HG03025 (cell line): ENCODE results near the gene HS3ST3A1.
"Not testable (repeated sequence)": the region's sequence is repeated elsewhere in the genome, so short reads cannot be mapped to it uniquely, and the experiment has no call there.

Experiments used
- ATAC-seq: cut with Tn5 transposase; IDR thresholded peaks from one replicate; pipeline ENCODE4 v1.9.1; 2021; ENCODE audit warnings: mild to moderate bottlenecking, moderate library complexity; ENCODE audit not compliant: unreplicated experiment, low FRiP score

Gene HS3ST3A1

GRCh38 chr17:13576661-13577526, 24.8 kb downstream of the HS3ST3A1 start:
- ATAC-seq: no peak

DNA sequence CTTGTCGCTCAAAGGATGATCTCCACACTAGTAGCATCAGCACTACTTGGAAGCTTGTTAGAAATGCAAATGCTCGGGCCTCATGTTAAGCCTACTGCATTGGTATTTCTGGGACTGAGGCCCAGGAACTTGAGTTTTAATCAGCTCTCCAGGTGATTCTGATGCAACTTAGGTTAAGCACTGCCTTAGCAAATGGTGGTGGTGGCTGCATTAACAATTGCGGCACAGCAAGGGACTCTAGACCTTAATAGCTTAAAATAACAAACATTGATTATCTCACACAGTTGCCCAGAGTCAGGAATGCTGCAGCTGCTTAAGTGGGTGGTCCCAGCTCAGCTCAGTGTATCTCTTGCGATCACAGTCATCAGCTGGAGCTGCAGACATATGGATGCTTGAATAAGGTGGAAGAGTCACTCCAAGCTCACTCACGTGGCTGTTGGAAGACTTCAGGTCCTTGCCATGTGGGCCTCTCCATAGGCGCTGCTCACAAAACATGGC, 25.8 kb downstream of the HS3ST3A1 start:
- ATAC-seq: no peak

GRCh38 chr17:13575466-13575865, 26.3 kb downstream of the HS3ST3A1 start:
- ATAC-seq: no peak

DNA sequence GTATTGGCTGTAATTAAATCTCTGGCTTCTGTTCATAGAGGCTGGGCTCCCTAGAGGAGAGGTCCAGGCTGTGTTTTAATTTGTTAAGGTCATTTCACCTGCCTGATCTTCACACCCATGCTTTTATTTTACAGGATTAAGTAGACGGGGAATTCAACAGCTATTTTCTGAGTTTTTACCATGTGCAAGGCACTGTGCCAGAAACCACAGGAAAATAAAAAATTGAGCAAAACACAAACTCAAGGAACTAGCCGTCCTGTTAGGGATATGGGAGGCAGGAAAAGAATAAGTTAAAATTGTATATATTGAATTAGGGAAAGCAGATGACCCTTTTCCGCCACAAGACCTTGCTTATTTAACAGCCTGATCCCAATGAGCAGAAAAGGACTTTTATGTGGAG, 29.1 kb downstream of the HS3ST3A1 start:
- ATAC-seq: no peak

DNA sequence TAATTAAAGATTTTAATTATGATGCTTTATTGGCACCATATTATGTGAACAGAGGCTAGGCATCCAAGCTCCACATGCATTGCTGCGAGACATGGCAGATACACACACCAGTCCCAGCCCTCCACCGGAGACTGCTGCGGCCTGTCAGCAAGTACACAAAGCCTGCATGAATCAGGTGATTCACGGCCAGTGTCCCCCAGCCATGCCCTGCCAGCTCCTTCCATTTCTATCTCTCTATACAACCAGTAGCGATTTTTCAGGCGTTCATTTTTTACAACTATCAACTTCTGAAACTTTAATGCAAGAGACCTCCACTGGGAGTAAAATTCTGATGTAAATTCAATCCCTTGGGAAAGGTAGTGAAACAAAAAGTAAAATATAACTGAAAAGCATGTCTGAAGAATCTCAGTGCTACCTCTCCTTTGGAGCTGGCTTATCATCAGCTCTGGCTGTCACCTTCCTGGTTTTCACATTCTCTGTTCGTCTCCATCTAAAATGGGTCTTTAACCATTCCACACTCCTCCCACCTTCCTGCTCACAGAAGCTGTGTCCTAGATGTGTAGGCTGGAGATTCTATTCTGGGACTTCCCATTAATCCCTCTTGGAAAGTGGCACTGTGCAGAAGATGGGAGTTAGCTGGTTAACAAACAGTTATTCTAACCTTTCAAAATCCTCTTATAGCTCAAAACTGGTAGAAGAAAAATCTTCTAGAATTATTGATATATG, 32.2 kb downstream of the HS3ST3A1 start:
- ATAC-seq: no peak

- no peak for ATAC-seq
Observed at GRCh38 chr17:13568582-13569397, 32.9 kb downstream of the HS3ST3A1 start.

DNA sequence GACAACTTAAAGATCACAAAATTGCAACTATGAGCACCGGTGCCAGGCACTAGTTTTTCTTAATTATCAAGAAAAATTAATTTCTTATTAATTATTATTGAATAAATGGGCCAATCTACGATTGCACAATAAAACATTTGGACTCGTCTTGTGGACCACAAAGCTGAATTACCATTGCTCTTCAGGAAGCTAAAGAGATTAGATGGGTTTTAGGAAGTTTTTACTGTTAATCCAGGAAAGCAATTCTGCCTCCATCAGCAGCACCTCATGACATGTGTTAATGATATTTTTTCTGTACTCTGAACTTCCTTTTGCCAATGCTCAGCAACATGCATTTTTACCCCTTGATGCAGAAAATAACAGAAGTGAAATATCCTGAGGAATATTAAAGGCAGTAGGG, 37.9 kb downstream of the HS3ST3A1 start:
- ATAC-seq: no peak

GRCh38 chr17:13562271-13562800, 39.4 kb downstream of the HS3ST3A1 start:
- ATAC-seq: no peak

GRCh38 chr17:13561606-13562270, 40.0 kb downstream of the HS3ST3A1 start:
- ATAC-seq: no peak

DNA sequence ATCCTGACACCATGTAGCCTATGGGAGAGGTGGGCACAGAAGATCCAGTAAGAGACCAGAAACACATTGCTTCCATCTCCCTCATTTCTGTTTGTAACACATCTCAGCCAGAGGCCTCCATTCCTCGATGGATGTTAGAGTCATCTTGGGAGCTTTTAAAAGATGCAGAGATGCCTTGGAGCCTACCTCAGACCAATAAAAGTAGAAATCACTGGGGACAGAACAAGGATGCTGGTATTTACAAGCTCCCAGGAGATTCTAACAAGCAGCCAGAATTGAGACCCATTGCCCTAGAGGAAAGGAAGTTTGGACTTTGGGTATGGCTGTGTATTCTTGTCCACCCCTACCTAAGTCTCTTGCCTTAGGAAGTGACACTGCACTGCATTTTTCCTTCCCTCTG, 40.8 kb downstream of the HS3ST3A1 start:
- ATAC-seq: no peak

- no peak for ATAC-seq
Observed at GRCh38 chr17:13558588-13558987, 43.1 kb downstream of the HS3ST3A1 start.

DNA sequence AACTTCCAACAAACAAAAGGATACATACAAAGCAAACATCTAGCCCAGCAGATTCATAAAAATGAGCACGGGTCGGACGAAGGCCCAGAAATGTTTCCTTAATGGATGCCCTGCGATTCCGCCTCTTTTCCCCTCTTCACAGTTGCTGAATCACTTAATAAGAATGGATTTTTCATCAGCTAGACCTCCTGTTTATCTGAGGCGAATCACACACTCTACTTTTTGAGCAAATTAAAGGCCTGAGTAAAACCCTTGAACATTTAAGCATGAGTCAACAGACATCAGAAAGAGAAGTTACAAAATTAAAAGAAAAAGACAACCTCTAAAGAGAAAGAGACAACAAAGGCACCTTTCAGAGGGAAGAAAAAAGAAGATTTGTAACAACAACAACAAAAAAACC, 44.7 kb downstream of the HS3ST3A1 start:
- ATAC-seq: no peak

DNA sequence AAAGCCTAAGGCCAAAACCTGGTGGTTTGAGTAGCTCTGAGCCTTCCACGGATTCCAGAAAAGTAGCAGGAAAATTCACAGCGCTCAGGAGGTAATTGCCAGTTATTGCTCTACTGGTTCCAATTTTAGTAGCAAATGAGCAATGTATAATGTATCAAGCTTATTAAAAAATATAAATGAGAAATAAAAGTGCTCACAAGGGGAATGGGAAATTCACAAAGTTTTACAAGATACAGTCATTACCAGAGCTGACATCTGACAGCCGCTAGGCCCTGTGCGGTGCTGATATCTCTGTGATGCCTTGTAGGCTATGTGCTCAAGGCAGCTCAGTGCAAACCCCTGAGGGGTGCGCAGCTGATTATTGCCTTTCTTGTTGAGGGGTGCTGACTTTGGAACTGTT, 47.5 kb downstream of the HS3ST3A1 start:
- no peak for ATAC-seq

- ATAC-seq: no peak
Observed at GRCh38 chr17:13550291-13550690, 51.4 kb downstream of the HS3ST3A1 start.

DNA sequence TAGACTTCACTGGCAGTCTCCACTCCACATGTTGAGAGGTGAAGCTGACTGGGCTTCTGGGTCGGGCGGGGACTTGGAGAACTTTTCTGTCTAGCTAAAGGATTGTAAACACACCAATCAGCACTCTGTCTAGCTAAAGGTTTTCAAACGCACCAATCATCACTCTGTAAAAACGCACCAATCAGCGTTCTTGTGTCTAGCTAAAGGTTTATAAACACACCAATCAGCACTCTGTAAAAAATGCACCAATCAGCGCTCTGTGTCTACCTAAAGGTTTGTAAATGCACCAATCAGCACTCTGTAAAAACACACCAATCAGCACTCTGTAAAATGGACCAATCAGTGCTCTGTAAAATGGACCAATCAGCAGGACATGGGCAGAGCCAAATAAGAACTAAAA, 53.2 kb downstream of the HS3ST3A1 start:
- ATAC-seq: not testable (repeated sequence)

- no peak for ATAC-seq
Observed at GRCh38 chr17:13546851-13547250, 54.9 kb downstream of the HS3ST3A1 start.

GRCh38 chr17:13545941-13546340, 55.8 kb downstream of the HS3ST3A1 start:
- no peak for ATAC-seq

DNA sequence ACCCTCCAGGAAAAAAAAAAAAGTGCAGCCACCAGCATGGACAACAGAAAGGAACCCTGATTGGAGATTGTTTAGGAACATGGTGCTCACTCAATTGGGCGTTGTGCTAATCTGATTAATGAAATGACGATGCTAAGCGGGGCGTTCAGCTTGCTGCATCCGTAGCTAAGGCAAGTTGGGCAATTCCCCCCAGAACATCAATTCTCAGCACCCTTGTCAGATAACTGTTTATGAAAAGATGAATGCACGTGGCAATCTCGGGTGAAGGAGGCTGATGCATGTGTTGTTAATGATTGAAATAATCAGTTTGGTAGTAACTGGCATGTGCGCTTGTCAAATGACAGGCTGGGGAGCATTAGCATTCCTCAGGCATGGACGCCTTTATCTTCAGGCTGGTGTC, 57.0 kb downstream of the HS3ST3A1 start:
- ATAC-seq: no peak

- no peak for ATAC-seq
Observed at GRCh38 chr17:13544292-13544691, 57.4 kb downstream of the HS3ST3A1 start.

GRCh38 chr17:13542636-13543035, 59.1 kb downstream of the HS3ST3A1 start:
- no peak for ATAC-seq
